ENCODE results near the gene PLA2G12A.

The PLA2G12A gene

DNA sequence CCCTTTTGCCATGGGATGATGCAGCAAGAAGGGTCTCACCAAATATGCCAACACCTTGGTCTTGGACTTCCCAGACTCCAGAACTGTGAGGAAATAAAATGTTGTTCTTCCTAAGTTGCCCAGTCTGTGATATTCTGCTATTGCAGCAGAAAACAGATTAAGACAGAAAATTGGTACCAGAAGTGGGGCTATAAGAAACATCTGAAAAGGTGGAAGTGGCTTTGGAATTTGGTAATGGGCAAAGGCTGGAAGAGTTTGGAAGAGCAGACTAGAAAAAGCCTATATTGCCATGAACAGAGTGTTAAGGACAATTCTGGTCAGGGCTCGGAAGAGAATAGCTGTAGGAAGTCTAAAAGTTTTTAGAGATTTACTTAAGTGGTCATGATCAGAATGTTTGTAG lies 54.0 kb downstream of the PLA2G12A start:
- DNase-seq: no peak

DNA sequence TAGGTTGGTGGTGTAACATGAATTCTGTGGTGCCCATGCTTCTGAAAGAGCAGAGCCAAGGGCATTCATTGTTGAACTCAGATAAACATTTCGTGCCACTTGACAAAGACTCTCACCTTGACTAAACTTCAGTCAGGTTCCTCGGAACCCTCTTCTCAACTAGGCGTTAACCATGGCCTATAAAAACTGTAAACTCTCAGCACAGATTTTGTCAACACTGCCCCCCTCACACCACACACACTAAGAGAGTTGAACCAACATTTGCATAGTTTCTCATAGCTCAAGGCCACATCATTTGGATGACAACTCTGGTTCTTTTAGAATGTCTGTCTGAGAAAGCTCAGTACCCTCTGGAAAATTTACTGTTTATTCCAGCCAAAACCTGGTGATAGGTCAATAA lies 54.7 kb downstream of the PLA2G12A start:
- DNase-seq: no peak

DNA sequence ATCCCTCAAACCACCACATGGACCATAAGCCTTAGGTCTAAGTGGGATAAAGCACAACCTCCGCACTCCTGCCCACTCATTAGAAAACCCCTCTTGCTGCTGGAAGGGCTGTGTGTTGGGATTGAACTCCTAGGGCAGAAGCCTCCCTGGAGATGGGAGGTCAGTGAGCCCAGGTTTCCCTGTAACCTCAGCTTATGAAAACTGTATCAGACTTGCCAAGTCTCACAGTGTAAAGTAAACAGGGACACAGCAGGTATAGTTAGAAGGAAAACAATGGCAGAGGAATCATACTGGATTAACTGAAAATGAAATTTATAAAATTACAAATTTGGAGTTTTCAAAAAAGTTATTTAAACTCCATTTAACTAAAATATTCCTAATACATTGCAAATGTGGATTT lies 56.6 kb downstream of the PLA2G12A start:
- no peak for DNase-seq

GRCh38 chr4:109672169-109672930 lies 57.5 kb downstream of the PLA2G12A start:
- DNase-seq: no peak

GRCh38 chr4:109671350-109671749 lies 58.5 kb downstream of the PLA2G12A start:
- no peak for DNase-seq

DNA sequence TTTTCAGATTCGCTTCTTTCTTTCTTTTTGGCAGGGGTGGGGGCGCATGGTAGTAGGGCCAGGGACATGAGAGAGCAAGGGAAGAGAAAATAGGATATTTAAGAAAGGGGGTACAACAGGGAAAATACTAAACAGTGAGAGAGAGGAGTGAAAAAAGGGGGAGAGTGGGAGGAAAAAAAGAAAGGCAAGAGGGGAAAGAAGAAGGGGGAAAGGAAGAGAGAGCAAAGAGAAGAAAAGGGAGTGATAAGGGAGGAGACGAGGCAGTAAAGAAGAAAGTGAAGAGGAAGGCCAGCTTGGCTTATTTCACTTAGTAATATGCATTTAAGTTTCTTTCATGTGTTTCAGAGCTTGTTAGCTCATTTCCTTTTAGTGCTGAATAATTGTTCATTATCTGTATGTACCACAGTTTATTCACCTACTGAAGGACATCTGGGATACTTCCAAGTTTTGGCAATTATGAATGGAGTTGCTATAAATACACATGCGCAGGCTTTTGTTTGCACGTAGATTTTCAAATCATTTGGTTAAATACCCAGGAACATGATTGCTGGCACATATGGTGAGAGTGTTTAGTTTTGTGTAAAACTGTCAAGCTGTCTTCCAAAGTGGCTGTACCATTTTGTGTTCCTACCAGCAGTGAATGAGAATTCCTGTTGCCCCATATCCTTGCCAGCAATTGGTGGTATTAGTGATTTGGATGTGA lies 63.9 kb downstream of the PLA2G12A start:
- DNase-seq: no peak

- no peak for DNase-seq
Measured at GRCh38 chr4:109662771-109663170, 67.1 kb downstream of the PLA2G12A start.

DNA sequence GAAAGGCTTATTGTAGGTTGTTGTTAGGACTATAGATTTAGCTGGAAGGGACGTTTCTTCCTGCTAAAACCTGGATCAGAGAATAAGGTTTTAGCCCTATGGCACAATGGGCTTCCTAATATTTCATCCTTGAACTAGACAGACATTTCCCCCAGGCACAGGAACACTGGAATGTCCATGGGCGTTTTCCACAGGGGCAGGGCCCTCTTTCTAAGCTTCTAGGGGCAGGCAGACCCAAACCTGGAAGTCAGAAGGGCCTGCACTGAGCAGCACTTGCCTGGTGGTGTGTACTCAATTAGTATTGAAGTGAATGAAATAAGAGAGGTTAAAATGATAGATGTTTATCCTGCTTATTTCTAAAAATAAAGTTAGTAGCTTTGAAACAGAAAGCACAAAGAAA lies 67.8 kb downstream of the PLA2G12A start:
- DNase-seq: no peak

All from KG1 (cell line).